Activated naive CD4-positive, alpha-beta T cell treated with anti-CD3 and anti-CD28 coated beads, Interleukin-2, amount 50 U/mL, for 24 hours (primary cell): Measurements from ENCODE around the gene ZHX3.
A peak's percentile ranks its signal among the peaks of the same experiment; 100 is the strongest.

Source experiments
- H3K27ac Mint-ChIP-seq: one replicate; pipeline ENCODE4 v1.8.0; 2021; ENCODE audit warnings: mild to moderate bottlenecking, mixed read lengths
- H3K27me3 Mint-ChIP-seq: one replicate; pipeline ENCODE4 v1.8.0; 2021; ENCODE audit warnings: mixed read lengths
- H3K36me3 Mint-ChIP-seq: one replicate; pipeline ENCODE4 v1.8.0; 2021; ENCODE audit warnings: mixed read lengths
- H3K4me1 Mint-ChIP-seq: one replicate; pipeline ENCODE4 v1.8.0; 2021; ENCODE audit warnings: mixed read lengths
- H3K4me3 Mint-ChIP-seq: one replicate; pipeline ENCODE4 v1.8.0; 2021; ENCODE audit warnings: mild to moderate bottlenecking, mixed read lengths
- H3K9me3 Mint-ChIP-seq: one replicate; pipeline ENCODE4 v1.8.0; 2021; ENCODE audit warnings: mixed read lengths

The ZHX3 gene

DNA sequence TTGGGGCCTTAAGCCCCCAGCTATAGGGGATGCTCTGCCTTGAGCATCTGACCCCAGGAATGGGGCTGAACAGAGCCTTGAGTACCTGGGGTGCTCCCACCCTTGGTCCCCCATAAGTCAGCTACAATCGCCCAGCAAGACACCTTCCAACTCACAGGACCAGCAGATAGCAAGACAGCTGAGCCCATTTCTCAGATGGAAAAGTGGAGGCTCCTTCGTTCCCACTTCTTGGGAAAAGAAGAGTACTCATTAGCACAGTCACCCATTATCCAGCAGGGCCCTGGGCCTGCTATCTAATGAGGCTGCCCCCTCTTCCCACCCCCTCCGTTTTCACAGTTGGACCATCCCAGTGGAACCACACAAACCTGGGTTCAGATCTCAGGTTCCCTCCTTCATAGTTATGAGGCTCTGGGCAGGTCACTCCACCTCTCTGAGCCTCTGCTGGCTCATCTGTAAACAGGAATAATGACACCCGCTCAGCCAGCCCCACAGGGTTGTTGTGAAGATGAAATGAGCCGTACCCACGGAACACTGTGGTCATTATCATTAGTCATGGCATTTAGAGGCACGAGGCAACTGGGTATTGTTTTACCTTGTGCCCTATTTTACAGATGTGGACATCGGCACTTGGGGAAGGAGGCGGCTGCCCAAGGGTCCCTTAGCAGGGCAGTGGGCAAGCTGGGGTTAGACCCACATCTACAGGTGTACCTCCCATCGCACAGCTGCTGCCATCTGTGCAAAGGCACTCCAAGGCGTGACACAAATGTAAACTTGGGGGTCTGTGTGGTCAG is 27.6 kb upstream of the ZHX3 start:
- Mint-ChIP-seq H3K9me3 (no peaks in the 10 kb centered on the region), H3K4me1 (peaks cover 3% of the 10 kb centered on the region), H3K27ac (no peak overlapping the region), H3K27me3 (no peaks in the 10 kb centered on the region), H3K4me3 (no peak overlapping the region), H3K36me3 (no peaks in the 10 kb centered on the region)

DNA sequence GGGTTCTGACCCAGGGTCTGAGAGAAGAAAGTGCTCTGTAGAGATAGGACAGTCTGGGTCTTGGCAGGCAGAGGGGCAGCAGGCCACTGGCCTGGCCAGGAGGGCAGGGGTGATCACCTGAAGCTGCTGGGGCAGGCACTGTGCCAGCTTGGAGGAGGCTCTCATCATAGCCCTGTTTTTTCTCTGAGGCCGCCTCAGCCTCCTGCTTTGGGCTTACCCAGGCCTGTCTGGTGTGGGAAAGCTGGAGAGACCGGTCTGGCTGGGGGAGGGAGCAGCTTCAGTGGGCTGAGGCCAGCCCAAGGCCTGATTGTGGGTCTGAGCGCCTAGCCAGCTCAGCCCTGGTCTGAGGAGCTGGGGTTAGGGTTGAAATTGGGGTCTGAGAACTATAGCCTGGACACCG is 26.9 kb upstream of the ZHX3 start:
- H3K4me3 Mint-ChIP-seq: no peak overlapping the region
- no peak overlapping the region for H3K27ac Mint-ChIP-seq
- H3K27me3 Mint-ChIP-seq: no peaks in the 10 kb centered on the region
- H3K9me3 Mint-ChIP-seq: no peaks in the 10 kb centered on the region
- no peaks in the 10 kb centered on the region for H3K36me3 Mint-ChIP-seq
- peaks cover 8% of the 10 kb centered on the region for H3K4me1 Mint-ChIP-seq

GRCh38 chr20:41342474-41343464 is 25.2 kb upstream of the ZHX3 start:
- Mint-ChIP-seq H3K9me3 (no peaks in the 10 kb centered on the region), H3K27ac (peak overlapping the region; percentile 76), H3K4me3 (no peak overlapping the region), H3K27me3 (no peaks in the 10 kb centered on the region), H3K4me1 (peaks cover 8% of the 10 kb centered on the region), H3K36me3 (no peaks in the 10 kb centered on the region)

GRCh38 chr20:41340327-41341055 is 23.0 kb upstream of the ZHX3 start, which contains the start of gene LPIN3:
TSS of gene LPIN3 (plus strand) at chr20:41340821. CDS start at chr20:41345804, 4,983 bp downstream.
- H3K36me3 Mint-ChIP-seq: no peaks in the 10 kb centered on the region
- H3K27me3 Mint-ChIP-seq: no peaks in the 10 kb centered on the region
- peaks cover 8% of the 10 kb centered on the region for H3K4me1 Mint-ChIP-seq
- peak within 1 kb of the TSS; percentile 80 for H3K4me3 Mint-ChIP-seq
- H3K27ac Mint-ChIP-seq: no peak within 1 kb of the TSS
- no peaks in the 10 kb centered on the region for H3K9me3 Mint-ChIP-seq

- no peaks in the 10 kb centered on the region for H3K9me3 Mint-ChIP-seq
- no peaks in the 10 kb centered on the region for H3K36me3 Mint-ChIP-seq
- peak overlapping the region; percentile 80 for H3K4me3 Mint-ChIP-seq
- peaks cover 8% of the 10 kb centered on the region for H3K4me1 Mint-ChIP-seq
- H3K27me3 Mint-ChIP-seq: no peaks in the 10 kb centered on the region
- no peak overlapping the region for H3K27ac Mint-ChIP-seq
These were observed 22.4 kb upstream of the ZHX3 start for GRCh38 chr20:41339957-41340326.

DNA sequence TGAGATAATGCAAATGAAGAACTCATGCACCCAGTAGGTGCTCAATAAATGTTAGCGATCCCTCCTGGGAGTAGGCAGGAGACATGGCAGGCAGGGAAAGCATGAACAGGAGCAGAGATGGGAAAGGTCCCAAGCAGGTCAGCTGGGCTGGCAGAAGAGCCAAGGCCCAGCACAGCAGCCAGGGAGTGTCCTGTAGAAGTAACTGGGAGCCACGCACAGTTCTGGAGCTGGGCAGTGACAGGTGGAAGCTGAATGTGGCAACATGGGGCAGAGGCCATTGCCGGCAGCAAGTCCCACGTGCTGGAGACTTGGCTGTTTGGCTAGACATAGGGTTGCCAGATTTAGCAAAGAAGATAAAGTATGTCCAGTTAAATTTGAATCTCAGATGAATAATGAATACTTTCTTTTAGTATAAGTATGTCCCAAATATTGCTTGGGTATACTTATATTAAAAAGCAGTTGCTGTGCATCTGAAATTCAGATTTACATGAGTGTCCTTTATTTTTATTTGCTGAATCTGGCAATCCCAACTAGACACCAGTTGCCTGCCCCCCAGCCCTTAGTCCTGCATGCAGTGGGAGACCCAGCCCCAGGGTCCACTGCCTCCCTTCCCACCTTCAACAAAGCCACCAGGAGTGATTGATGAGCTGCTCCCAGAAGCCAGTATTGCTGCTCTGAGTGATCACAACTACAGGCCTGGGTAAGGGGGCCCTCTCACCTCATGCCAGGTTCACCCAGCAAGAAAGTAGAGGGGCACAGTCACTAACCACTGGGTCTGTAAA is 19.4 kb upstream of the ZHX3 start:
- Mint-ChIP-seq H3K27me3 (no peaks in the 10 kb centered on the region), H3K36me3 (no peaks in the 10 kb centered on the region), H3K27ac (no peak overlapping the region), H3K4me3 (no peak overlapping the region), H3K9me3 (no peaks in the 10 kb centered on the region), H3K4me1 (peaks cover 8% of the 10 kb centered on the region)

GRCh38 chr20:41335591-41335990 is 18.1 kb upstream of the ZHX3 start:
- H3K36me3 Mint-ChIP-seq: no peaks in the 10 kb centered on the region

DNA sequence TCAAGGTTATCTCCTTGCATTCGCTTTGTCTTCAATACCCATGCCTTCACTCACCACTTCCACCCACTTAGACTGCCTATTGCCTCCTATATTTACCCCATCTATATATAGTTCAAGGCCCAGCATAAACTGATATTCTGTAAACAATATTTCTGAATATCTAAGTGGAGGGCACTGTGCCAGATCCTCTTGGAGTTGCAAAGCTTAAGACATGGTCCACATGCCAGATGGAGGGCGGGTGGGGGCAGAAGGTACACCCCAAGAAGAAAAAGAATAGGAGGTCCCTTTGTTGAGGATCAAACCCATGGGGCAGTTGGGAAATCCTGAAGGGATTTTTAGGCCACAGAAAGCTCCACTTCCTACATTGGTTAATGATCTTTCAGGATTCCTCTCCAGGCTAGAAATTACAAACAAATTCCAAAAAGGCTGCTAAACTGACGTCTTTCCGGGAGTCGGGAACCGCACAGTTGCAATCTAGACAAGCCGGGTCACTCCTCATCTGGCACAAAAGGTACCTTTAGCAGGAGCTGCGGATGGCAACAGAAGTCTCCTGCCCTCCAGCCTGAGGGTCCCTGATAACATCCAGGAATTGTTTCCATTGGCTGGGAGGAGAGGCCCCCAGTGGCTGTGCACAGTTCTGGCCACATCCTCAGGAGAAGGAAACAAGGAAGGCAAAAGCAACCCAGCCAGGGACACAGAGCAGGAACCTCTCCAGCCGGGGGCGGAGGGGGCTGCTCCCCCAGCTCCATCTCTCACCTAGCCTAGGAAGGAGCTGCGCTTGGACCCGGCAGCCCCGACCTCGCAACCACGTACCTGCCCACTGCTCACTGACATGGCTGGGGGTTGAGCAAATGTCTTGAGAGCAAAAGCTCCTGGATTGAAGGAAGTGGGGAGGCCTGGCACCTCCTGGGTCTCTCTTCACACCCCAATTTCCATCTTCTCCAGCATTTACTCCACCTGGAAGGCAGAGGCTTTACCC is 17.2 kb upstream of the ZHX3 start:
- Mint-ChIP-seq H3K4me3 (no peak overlapping the region), H3K36me3 (no peaks in the 10 kb centered on the region), H3K9me3 (no peaks in the 10 kb centered on the region), H3K4me1 (peaks cover 7% of the 10 kb centered on the region), H3K27ac (no peak overlapping the region), H3K27me3 (no peaks in the 10 kb centered on the region)

More at GRCh38 chr20:41335591-41335990, 18.1 kb upstream of the ZHX3 start:
- H3K27ac Mint-ChIP-seq: no peak overlapping the region
- no peaks in the 10 kb centered on the region for H3K9me3 Mint-ChIP-seq
- H3K4me3 Mint-ChIP-seq: no peak overlapping the region
- no peaks in the 10 kb centered on the region for H3K27me3 Mint-ChIP-seq
- H3K4me1 Mint-ChIP-seq: peaks cover 8% of the 10 kb centered on the region

- Mint-ChIP-seq H3K36me3 (no peaks in the 10 kb centered on the region), H3K27ac (no peak overlapping the region), H3K27me3 (no peaks in the 10 kb centered on the region), H3K4me3 (no peak overlapping the region), H3K4me1 (peaks cover 14% of the 10 kb centered on the region), H3K9me3 (no peaks in the 10 kb centered on the region)
These were observed 16.5 kb upstream of the ZHX3 start for GRCh38 chr20:41334036-41334435.

DNA sequence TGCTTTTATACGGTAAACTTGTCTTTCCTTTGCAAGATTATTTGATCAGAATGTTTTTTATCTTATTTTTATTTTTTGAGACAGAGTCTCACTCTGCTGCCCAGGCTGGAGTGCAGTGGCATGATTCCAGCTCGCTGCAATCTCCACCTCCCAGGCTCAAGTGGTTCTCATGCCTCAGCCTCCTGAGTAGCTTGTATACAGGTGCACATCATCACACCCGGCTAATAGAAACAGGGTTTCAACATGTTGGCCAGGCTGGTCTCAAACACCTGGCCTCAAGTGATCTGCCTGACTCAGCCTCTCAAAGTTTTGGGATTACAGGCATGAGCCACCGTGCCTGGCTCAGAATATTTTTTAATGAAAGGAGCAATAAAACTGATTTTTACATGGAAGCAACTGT is 14.2 kb upstream of the ZHX3 start:
- Mint-ChIP-seq H3K27me3 (no peaks in the 10 kb centered on the region), H3K4me1 (peaks cover 18% of the 10 kb centered on the region), H3K9me3 (no peaks in the 10 kb centered on the region), H3K36me3 (no peaks in the 10 kb centered on the region), H3K27ac (no peak overlapping the region), H3K4me3 (no peak overlapping the region)

GRCh38 chr20:41330941-41331340 is 13.4 kb upstream of the ZHX3 start:
- Mint-ChIP-seq H3K4me1 (peaks cover 18% of the 10 kb centered on the region), H3K27me3 (no peaks in the 10 kb centered on the region), H3K9me3 (no peaks in the 10 kb centered on the region), H3K27ac (no peak overlapping the region), H3K4me3 (no peak overlapping the region), H3K36me3 (no peaks in the 10 kb centered on the region)

DNA sequence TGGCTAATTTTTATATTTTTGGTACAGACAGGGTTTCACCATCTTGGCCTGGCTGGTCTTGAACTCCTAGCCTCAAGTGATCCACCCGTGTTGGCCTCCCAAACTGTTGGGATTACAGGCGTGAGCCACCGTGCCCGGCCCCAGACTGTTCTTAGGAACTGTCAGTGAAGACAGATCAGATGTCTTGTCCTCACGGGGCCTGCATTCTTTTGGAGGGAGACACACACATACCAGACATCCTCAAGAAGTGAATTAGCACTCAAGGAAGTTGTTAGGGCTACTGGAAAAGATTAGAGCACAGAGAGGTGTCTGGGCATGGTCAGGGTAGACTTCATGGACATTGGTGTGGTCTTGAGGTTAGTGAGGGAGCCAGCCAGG is 12.8 kb upstream of the ZHX3 start:
- no peaks in the 10 kb centered on the region for H3K9me3 Mint-ChIP-seq
- no peak overlapping the region for H3K27ac Mint-ChIP-seq

GRCh38 chr20:41329435-41330342 is 12.2 kb upstream of the ZHX3 start:
- Mint-ChIP-seq H3K4me3 (peak overlapping the region; percentile 28), H3K36me3 (no peaks in the 10 kb centered on the region), H3K4me1 (peaks cover 18% of the 10 kb centered on the region), H3K27ac (peak overlapping the region; percentile 71), H3K9me3 (no peaks in the 10 kb centered on the region), H3K27me3 (no peaks in the 10 kb centered on the region)

More for the DNA sequence above, 12.8 kb upstream of the ZHX3 start:
- H3K4me1 Mint-ChIP-seq: peaks cover 18% of the 10 kb centered on the region
- no peaks in the 10 kb centered on the region for H3K27me3 Mint-ChIP-seq
- no peaks in the 10 kb centered on the region for H3K36me3 Mint-ChIP-seq
- no peak overlapping the region for H3K4me3 Mint-ChIP-seq
